Muscle layer of duodenum (tissue), 2 donors: Measurements from ENCODE around the gene PDZRN4.
"Not testable (repeated sequence)": the region's sequence is repeated elsewhere in the genome, so short reads cannot be mapped to it uniquely, and the experiment has no call there.

ENCODE experiments used
- H3K27ac ChIP-seq: one replicate; pipeline ENCODE4 v1.7.0; 2013; ENCODE audit warnings: mild to moderate bottlenecking, low read length
- H3K27me3 ChIP-seq: one replicate; pipeline ENCODE4 v1.7.0; 2013; ENCODE audit warnings: low read depth, mild to moderate bottlenecking, control low read depth, low read length
- H3K36me3 ChIP-seq, 2 donors: one replicate each; pipeline ENCODE4 v1.7.0; 2013; ENCODE audit warnings: low read length in 2 of 2, control low read depth in 1 of 2, mild to moderate bottlenecking in 1 of 2; ENCODE audit not compliant: insufficient read depth in 2 of 2, control insufficient read depth in 1 of 2
- H3K4me1 ChIP-seq, 2 donors: one replicate each; pipeline ENCODE4 v1.7.0; 2013; ENCODE audit warnings: low read length in 2 of 2, mild to moderate bottlenecking in 2 of 2, control low read depth in 1 of 2, moderate library complexity in 1 of 2; ENCODE audit not compliant: insufficient read depth in 2 of 2, control insufficient read depth in 1 of 2
- H3K4me3 ChIP-seq, 2 donors: one replicate each; pipeline ENCODE4 v1.7.0; 2013; ENCODE audit warnings: low read length in 2 of 2, low read depth in 1 of 2, mild to moderate bottlenecking in 1 of 2
- H3K9me3 ChIP-seq, 2 donors: one replicate each; pipeline ENCODE4 v1.7.0; 2013; ENCODE audit warnings: low read length in 2 of 2, control low read depth in 1 of 2, mild to moderate bottlenecking in 1 of 2; ENCODE audit not compliant: control insufficient read depth in 1 of 2
- donor health status: healthy.

PDZRN4 gene

DNA sequence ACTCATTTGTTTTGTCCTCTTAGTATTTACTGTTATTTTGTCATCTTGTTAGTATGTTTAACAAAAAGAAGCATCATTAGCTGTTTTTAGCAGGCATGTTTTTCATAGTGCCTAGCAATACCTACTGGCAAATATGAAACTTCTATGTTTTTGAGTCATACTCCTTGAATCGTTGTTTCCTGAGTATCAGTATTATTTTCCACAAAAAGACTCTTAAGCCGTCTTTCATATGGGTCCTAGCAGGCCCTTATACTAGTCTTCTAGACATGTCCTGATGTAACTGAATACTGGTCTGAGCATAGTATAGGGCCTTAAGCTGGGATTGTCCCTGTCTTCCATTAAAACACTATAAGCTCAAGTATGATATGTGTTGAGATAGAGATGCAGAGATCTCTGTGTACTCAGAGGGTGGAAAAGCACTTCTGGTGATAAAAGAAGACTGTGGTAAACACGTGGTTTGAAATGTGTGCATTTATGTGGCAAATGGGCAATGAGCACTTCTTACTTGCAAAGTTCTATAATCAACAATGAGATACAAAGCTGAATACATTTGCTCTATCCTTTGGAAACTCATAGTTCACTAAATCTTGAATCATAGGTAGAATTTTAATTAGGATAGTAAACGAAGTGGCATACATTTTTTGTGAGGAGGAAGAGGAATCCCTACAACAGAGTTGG is 348.8 kb downstream of the PDZRN4 start:
- H3K4me3 ChIP-seq, result no peak overlapping the region
- no peak overlapping the region for H3K27ac ChIP-seq
- no peaks in the 10 kb centered on the region for H3K36me3 ChIP-seq
- no peaks in the 10 kb centered on the region for H3K4me1 ChIP-seq
- H3K27me3 ChIP-seq, result no peaks in the 10 kb centered on the region
- H3K9me3 ChIP-seq, result no peaks in the 10 kb centered on the region

- Histone ChIP-seq H3K27ac (no peak overlapping the region), H3K4me1 (no peaks in the 10 kb centered on the region), H3K4me3 (no peak overlapping the region), H3K9me3 (no peaks in the 10 kb centered on the region), H3K36me3 (no peaks in the 10 kb centered on the region), H3K27me3 (no peaks in the 10 kb centered on the region)
These were observed 349.4 kb downstream of the PDZRN4 start for GRCh38 chr12:41537522-41537921.

DNA sequence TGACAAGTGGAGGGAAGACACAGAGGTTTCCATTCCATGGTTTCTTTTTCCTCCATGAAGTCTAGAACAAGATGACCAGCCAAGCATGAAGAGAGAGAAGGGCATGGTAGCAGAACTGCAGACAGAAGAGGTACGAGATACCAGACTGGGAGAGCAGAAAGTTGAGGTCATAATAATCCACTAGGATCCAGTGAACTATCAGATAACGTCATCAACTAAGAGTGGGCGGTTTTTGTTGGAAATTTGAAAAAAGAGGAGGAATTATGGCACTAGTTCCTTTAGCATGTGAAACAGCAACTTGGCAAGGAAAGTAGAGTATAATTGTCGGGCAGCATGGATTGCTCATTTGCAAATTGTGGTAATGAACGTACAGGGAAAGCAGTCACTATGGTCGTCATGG is 357.6 kb downstream of the PDZRN4 start:
- Histone ChIP-seq H3K4me1 (no peaks in the 10 kb centered on the region), H3K4me3 (no peak overlapping the region), H3K36me3 (no peaks in the 10 kb centered on the region), H3K27ac (no peak overlapping the region), H3K9me3 (no peaks in the 10 kb centered on the region), H3K27me3 (no peaks in the 10 kb centered on the region)

- not testable (repeated sequence) for H3K4me3 ChIP-seq, H3K27ac ChIP-seq, H3K36me3 ChIP-seq, H3K4me1 ChIP-seq, H3K27me3 ChIP-seq, H3K9me3 ChIP-seq
These were observed 359.0 kb downstream of the PDZRN4 start for GRCh38 chr12:41547071-41547470.

- no peak overlapping the region for H3K4me3 ChIP-seq
- no peaks in the 10 kb centered on the region for H3K4me1 ChIP-seq
- no peaks in the 10 kb centered on the region for H3K9me3 ChIP-seq
- no peaks in the 10 kb centered on the region for H3K27me3 ChIP-seq
- H3K27ac ChIP-seq, result no peak overlapping the region
- no peaks in the 10 kb centered on the region for H3K36me3 ChIP-seq
These were observed 360.8 kb downstream of the PDZRN4 start for GRCh38 chr12:41548926-41549325.

- Histone ChIP-seq H3K27me3 (no peaks in the 10 kb centered on the region), H3K4me3 (no peak overlapping the region), H3K9me3 (no peaks in the 10 kb centered on the region), H3K27ac (no peak overlapping the region), H3K4me1 (no peaks in the 10 kb centered on the region), H3K36me3 (no peaks in the 10 kb centered on the region)
These were observed 364.5 kb downstream of the PDZRN4 start for GRCh38 chr12:41552588-41552987.

GRCh38 chr12:41556176-41556575 is 368.1 kb downstream of the PDZRN4 start:
- no peaks in the 10 kb centered on the region for H3K9me3 ChIP-seq
- no peaks in the 10 kb centered on the region for H3K27me3 ChIP-seq
- no peaks in the 10 kb centered on the region for H3K4me1 ChIP-seq
- H3K4me3 ChIP-seq, result no peak overlapping the region
- H3K27ac ChIP-seq, result no peak overlapping the region
- H3K36me3 ChIP-seq, result no peaks in the 10 kb centered on the region

DNA sequence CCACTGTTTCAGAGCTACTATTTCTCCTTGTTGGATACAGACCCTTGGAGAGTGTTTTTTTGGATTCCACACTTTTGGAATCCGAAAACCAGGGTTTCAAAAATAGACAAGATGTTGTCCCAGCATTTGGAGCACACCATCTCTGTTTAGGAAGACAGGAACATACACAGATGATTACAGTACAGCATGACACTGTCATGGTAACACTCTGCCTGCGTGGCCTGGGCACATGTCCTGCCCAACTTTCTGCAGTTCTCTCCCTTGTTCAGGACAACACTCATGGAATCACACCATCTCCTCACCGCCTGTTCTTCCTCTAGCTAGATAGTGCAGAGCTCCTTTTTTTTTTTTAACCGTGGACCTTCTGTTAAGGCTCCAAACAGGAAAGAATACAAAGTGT is 369.2 kb downstream of the PDZRN4 start:
- no peaks in the 10 kb centered on the region for H3K4me1 ChIP-seq
- H3K9me3 ChIP-seq, result no peaks in the 10 kb centered on the region
- H3K4me3 ChIP-seq, result no peak overlapping the region
- H3K27me3 ChIP-seq, result no peaks in the 10 kb centered on the region
- no peak overlapping the region for H3K27ac ChIP-seq
- no peaks in the 10 kb centered on the region for H3K36me3 ChIP-seq

GRCh38 chr12:41558671-41559070 is 370.6 kb downstream of the PDZRN4 start:
- Histone ChIP-seq H3K9me3 (no peaks in the 10 kb centered on the region), H3K4me1 (no peaks in the 10 kb centered on the region), H3K36me3 (no peaks in the 10 kb centered on the region), H3K27ac (no peak overlapping the region), H3K4me3 (no peak overlapping the region), H3K27me3 (no peaks in the 10 kb centered on the region)

GRCh38 chr12:41563051-41563450 is 374.9 kb downstream of the PDZRN4 start:
- Histone ChIP-seq H3K27ac (no peak overlapping the region), H3K4me1 (no peaks in the 10 kb centered on the region), H3K4me3 (no peak overlapping the region), H3K36me3 (no peaks in the 10 kb centered on the region), H3K27me3 (no peaks in the 10 kb centered on the region), H3K9me3 (no peaks in the 10 kb centered on the region)

DNA sequence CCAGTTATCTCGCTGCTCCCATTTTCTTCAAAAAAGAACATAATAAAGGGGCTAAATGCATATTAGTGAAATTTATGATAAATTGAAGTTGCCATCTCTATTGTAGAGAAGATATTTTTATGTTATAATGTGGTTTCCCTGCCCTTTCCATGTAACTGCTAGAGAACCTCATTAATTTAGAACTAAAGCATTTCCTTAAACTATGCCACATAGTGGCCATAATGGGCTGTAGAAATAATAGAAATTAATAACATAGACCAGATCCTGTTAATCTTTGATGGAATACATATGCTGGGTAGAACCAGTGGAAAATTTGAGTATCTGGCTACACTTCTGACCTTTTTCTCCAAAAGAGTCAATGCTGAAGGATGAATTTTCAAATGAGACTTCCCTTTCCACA is 376.7 kb downstream of the PDZRN4 start:
- H3K4me1 ChIP-seq, result no peaks in the 10 kb centered on the region

GRCh38 chr12:41566703-41567102 is 378.6 kb downstream of the PDZRN4 start:
- Histone ChIP-seq H3K9me3 (no peaks in the 10 kb centered on the region), H3K36me3 (no peaks in the 10 kb centered on the region), H3K27me3 (no peaks in the 10 kb centered on the region), H3K27ac (no peak overlapping the region), H3K4me1 (no peaks in the 10 kb centered on the region), H3K4me3 (no peak overlapping the region)

More for the DNA sequence above, 376.7 kb downstream of the PDZRN4 start:
- Histone ChIP-seq H3K27ac (no peak overlapping the region), H3K4me3 (no peak overlapping the region), H3K27me3 (no peaks in the 10 kb centered on the region), H3K36me3 (no peaks in the 10 kb centered on the region), H3K9me3 (no peaks in the 10 kb centered on the region)
